NCI-H187 treated with DMSO at 0.1 percent for 48 hours (cell line): ENCODE measurements around the gene KCNMB2.

Experiments
- DNase-seq: peaks from one replicate; lab custom pipeline; 2025; lab: John Stamatoyannopoulos, UW

The KCNMB2 gene

GRCh38 chr3:178870085-178870484 lies 333.8 kb downstream of the KCNMB2 start:
- DNase-seq: no peak

GRCh38 chr3:178875157-178875556 lies 338.9 kb downstream of the KCNMB2 start:
- no peak for DNase-seq

GRCh38 chr3:178875836-178876235 lies 339.6 kb downstream of the KCNMB2 start:
- DNase-seq: no peak

GRCh38 chr3:178880274-178880673 lies 344.0 kb downstream of the KCNMB2 start:
- no peak for DNase-seq
